ENCODE results near the gene PFN3. TPM values are rescaled to one million over a fixed set of nuclear protein-coding genes. Genes with fewer than 3 reads are reported as not detected.

The PFN3 gene
- total and polyA plus RNA-seq, 2 of the 13 experiments (the other 11 are each of a cell fraction or from before 2014, with no cell fraction given), result not detected

DNA sequence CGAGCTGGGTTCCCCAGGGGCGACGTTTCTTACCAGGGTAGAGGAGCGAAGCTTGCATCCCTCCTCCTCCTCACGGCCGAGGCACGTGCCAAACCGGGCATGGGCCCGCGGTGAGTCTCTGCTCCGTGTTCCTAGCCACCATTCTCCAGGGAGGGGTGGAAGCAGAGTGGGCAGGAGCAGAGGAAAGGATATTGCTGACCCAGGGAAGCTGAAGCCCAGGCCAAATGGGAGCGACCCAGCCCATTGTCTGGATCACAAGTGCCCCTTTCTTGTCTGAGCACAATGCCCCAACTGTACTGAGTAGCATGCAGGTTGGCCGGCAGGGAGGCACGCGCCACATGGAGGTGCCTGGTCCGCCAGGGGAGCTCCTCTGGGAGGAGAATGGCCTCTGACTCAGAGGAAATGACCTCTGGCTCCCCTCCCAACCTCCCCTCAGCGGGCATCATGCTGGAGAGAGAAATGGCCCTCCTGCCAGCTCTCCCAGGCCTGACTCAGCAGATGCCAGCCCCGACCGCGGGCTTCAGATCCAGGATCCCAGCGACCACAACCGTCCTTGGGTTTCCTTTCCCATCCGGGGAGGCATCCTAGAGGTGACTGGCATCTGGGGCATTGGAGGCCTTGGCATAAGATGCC is 47.3 kb upstream of the PFN3 start (continued):
- TF ChIP-seq NPAS2 (CRISPR knock-in tag; IDR thresholded peaks at IDR 0.05; ENCODE audit: borderline replicate concordance), result no peak
- no peak for TF ChIP-seq KAT7 (CRISPR knock-in tag; IDR thresholded peaks at IDR 0.05; ENCODE audit: borderline replicate concordance)
- TF ChIP-seq HMG20A (CRISPR knock-in tag; IDR thresholded peaks at IDR 0.05; ENCODE audit: borderline replicate concordance), result no peak; the same call in 1 of the 2 replicates
- TF ChIP-seq MED1 (CRISPR knock-in tag; IDR thresholded peaks at IDR 0.05), result peak; percentile 27; the same call in 1 of the 2 replicates
- TF ChIP-seq ZFP1 (CRISPR knock-in tag; IDR thresholded peaks at IDR 0.05), result no peak
- TF ChIP-seq KDM1A (CRISPR knock-in tag; IDR thresholded peaks at IDR 0.05), result no peak
- TF ChIP-seq ZNF746 (CRISPR knock-in tag; IDR thresholded peaks at IDR 0.05), result no peak
- no peak for TF ChIP-seq SRF (IDR thresholded peaks at IDR 0.05; ENCODE audit: low read depth, low read length)
- TF ChIP-seq ZNF460 (CRISPR knock-in tag; IDR thresholded peaks at IDR 0.05; ENCODE audit: borderline replicate concordance), result no peak
- TF ChIP-seq, protein P1, sequence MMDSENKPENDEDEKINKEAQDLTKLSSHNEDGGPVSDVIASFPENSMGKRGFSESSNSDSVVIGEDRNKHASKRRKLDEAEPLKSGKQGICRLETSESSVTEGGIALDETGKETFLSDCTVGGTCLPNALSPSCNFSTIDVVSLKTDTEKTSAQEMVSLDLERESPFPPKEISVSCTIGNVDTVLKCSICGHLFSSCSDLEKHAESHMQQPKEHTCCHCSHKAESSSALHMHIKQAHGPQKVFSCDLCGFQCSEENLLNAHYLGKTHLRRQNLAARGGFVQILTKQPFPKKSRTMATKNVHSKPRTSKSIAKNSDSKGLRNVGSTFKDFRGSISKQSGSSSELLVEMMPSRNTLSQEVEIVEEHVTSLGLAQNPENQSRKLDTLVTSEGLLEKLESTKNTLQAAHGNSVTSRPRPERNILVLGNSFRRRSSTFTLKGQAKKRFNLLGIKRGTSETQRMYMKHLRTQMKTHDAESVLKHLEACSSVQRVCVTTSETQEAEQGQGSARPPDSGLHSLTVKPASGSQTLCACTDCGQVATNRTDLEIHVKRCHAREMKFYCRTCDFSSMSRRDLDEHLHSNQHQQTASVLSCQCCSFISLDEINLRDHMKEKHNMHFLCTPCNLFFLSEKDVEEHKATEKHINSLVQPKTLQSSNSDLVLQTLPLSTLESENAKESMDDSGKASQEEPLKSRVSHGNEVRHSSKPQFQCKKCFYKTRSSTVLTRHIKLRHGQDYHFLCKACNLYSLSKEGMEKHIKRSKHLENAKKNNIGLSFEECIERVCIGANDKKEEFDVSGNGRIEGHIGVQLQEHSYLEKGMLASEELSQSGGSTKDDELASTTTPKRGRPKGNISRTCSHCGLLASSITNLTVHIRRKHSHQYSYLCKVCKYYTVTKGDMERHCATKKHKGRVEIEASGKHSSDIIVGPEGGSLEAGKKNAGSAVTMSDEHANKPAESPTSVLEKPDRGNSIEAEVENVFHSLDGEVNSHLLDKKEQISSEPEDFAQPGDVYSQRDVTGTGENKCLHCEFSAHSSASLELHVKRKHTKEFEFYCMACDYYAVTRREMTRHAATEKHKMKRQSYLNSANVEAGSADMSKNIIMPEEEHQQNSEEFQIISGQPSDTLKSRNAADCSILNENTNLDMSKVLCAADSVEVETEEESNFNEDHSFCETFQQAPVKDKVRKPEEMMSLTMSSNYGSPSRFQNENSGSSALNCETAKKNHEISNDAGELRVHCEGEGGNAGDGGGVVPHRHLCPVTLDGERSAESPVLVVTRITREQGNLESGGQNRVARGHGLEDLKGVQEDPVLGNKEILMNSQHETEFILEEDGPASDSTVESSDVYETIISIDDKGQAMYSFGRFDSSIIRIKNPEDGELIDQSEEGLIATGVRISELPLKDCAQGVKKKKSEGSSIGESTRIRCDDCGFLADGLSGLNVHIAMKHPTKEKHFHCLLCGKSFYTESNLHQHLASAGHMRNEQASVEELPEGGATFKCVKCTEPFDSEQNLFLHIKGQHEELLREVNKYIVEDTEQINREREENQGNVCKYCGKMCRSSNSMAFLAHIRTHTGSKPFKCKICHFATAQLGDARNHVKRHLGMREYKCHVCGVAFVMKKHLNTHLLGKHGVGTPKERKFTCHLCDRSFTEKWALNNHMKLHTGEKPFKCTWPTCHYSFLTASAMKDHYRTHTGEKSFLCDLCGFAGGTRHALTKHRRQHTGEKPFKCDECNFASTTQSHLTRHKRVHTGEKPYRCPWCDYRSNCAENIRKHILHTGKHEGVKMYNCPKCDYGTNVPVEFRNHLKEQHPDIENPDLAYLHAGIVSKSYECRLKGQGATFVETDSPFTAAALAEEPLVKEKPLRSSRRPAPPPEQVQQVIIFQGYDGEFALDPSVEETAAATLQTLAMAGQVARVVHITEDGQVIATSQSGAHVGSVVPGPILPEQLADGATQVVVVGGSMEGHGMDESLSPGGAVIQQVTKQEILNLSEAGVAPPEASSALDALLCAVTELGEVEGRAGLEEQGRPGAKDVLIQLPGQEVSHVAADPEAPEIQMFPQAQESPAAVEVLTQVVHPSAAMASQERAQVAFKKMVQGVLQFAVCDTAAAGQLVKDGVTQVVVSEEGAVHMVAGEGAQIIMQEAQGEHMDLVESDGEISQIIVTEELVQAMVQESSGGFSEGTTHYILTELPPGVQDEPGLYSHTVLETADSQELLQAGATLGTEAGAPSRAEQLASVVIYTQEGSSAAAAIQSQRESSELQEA (CRISPR knock-in tag; IDR thresholded peaks at IDR 0.05; ENCODE audit: not compliant biosample characterization), result no peak
- no peak for TF ChIP-seq MTF2 (CRISPR knock-in tag; IDR thresholded peaks at IDR 0.05; ENCODE audit: borderline replicate concordance)
- peak; percentile 13; the same call in 1 of the 2 replicates for TF ChIP-seq SIX1 (CRISPR knock-in tag; IDR thresholded peaks at IDR 0.05; ENCODE audit: borderline replicate concordance)
- no peak for TF ChIP-seq NFYB (CRISPR knock-in tag; IDR thresholded peaks at IDR 0.05)
- TF ChIP-seq, protein P2, sequence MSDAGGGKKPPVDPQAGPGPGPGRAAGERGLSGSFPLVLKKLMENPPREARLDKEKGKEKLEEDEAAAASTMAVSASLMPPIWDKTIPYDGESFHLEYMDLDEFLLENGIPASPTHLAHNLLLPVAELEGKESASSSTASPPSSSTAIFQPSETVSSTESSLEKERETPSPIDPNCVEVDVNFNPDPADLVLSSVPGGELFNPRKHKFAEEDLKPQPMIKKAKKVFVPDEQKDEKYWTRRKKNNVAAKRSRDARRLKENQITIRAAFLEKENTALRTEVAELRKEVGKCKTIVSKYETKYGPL (CRISPR knock-in tag; IDR thresholded peaks at IDR 0.05), result no peak
- no peak for TF ChIP-seq SCMH1 (CRISPR knock-in tag; IDR thresholded peaks at IDR 0.05; ENCODE audit: borderline replicate concordance)
- TF ChIP-seq ZNF75D (CRISPR knock-in tag; IDR thresholded peaks at IDR 0.05; ENCODE audit: borderline replicate concordance), result no peak
- peak; percentile 78 for TF ChIP-seq PPARG (CRISPR knock-in tag; conservative IDR thresholded peaks at IDR 0.05)
- TF ChIP-seq ZNF703 (CRISPR knock-in tag; IDR thresholded peaks at IDR 0.05; ENCODE audit: borderline replicate concordance), result no peak
- no peak for TF ChIP-seq ZNF180 (CRISPR knock-in tag; IDR thresholded peaks at IDR 0.05; ENCODE audit: borderline replicate concordance, low read depth)
- TF ChIP-seq, protein P3, sequence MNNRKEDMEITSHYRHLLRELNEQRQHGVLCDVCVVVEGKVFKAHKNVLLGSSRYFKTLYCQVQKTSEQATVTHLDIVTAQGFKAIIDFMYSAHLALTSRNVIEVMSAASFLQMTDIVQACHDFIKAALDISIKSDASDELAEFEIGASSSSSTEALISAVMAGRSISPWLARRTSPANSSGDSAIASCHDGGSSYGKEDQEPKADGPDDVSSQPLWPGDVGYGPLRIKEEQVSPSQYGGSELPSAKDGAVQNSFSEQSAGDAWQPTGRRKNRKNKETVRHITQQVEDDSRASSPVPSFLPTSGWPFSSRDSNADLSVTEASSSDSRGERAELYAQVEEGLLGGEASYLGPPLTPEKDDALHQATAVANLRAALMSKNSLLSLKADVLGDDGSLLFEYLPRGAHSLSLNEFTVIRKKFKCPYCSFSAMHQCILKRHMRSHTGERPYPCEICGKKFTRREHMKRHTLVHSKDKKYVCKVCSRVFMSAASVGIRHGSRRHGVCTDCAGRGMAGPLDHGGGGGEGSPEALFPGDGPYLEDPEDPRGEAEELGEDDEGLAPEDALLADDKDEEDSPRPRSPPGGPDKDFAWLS (CRISPR knock-in tag; IDR thresholded peaks at IDR 0.05; ENCODE audit: borderline replicate concordance), result no peak
- peak; percentile 81 for TF ChIP-seq TGIF2 (CRISPR knock-in tag; IDR thresholded peaks at IDR 0.05)

Data from HepG2 (cell line).